K562 (cell line): ENCODE data around the gene TENM3. TPM values are rescaled to one million over a fixed set of nuclear protein-coding genes. Genes with fewer than 3 reads are reported as not detected.

ENCODE experiments used
- ATAC-seq: fragments of 200-7000 bp; cut with Tn5 transposase; 3 replicates; pipeline ENCODE4 v1.9.1; 2020; ENCODE audit warnings: moderate library complexity
- BruUV-seq: library from RNA; stranded (reverse); fragments of 400-500 nt; replicated peaks from 2 replicates; lab custom pipeline; 2021; lab: Mats Ljungman, UMichigan
- CTCF ChIA-PET: fragments of 300-600 bp; formaldehyde crosslinking; extraction: SDS; loops from one replicate; lab custom pipeline; 2021; ENCODE audit warnings: low intra/inter-chr PET ratio; lab: Yijun Ruan, JAX
- POLR2A ChIA-PET: fragments of 300-600, 350-650 bp; sonication (Branson Sonifier 250); formaldehyde crosslinking; extraction: SDS; loops from one replicate; lab custom pipeline; 2021; ENCODE audit warnings: antibody characterized with exemption, inconsistent platforms; lab: Yijun Ruan, JAX
- DNase-seq, 4 experiments: peaks; one replicate each; pipeline versions ENCODE4 v3.0.0 to v3.0.0-alpha.2; 2011 to 2018; ENCODE audit warnings: low spot score in 3 of 4, mixed read lengths in 3 of 4; ENCODE audit errors: extremely low read depth in 1 of 4
- FAIRE-seq: peaks from 2 replicates; lab custom pipeline; 2011; peaks lifted over from hg19 to GRCh38; lab: Jason Lieb, UNC
- H2AFZ ChIP-seq: 2 replicates; pipeline ENCODE4 v1.6.0; 2011; ENCODE audit warnings: low read depth, low read length, control low read depth, inconsistent platforms
- H3K27ac ChIP-seq: fragments of 200-600 bp; 3 replicates; pipeline ENCODE4 v1.8.0; 2011; ENCODE audit warnings: low read depth, mild to moderate bottlenecking, control low read depth, inconsistent platforms, low read length, moderate library complexity, mixed read lengths; ENCODE audit errors: extremely low read depth
- H3K27me3 ChIP-seq, 2 experiments: fragments of 300-600 bp in 1 of 2; 2 replicates in 1 of 2; 3 replicates in 1 of 2; pipeline versions ENCODE4 v1.6.0 to v1.8.0; 2011; ENCODE audit warnings: inconsistent platforms in 2 of 2, low read length in 2 of 2, mild to moderate bottlenecking in 1 of 2, mixed read lengths in 1 of 2, moderate library complexity in 1 of 2; ENCODE audit not compliant: control insufficient read depth in 2 of 2, insufficient read depth in 2 of 2
- H3K36me3 ChIP-seq: fragments of 300-600 bp; 3 replicates; pipeline ENCODE4 v1.8.0; 2011; ENCODE audit warnings: mild to moderate bottlenecking, low read length, inconsistent platforms; ENCODE audit not compliant: control insufficient read depth, insufficient read depth
- H3K4me1 ChIP-seq, 2 experiments: fragments of 200-600 bp in 1 of 2; replicated peaks in 1 of 2; 2 replicates in 1 of 2; 3 replicates in 1 of 2; pipeline versions ENCODE4 v1.5.1 to v1.8.0; 2011; ENCODE audit warnings: inconsistent platforms in 2 of 2, low read length in 2 of 2, mild to moderate bottlenecking in 1 of 2, mixed read lengths in 1 of 2, moderate library complexity in 1 of 2; ENCODE audit not compliant: control insufficient read depth in 2 of 2, insufficient read depth in 2 of 2
- H3K4me2 ChIP-seq: 2 replicates; pipeline ENCODE4 v1.6.1; 2011; ENCODE audit warnings: low read length, control low read depth, inconsistent platforms, mixed read lengths; ENCODE audit not compliant: insufficient read depth
- H3K4me3 ChIP-seq: fragments of 200-600 bp; sonication (generic), shearing (Covaris generic); 2 replicates; pipeline ENCODE4 v1.5.1; 2016; ENCODE audit warnings: control low read depth, inconsistent platforms
- H3K79me2 ChIP-seq: fragments of 200-600 bp; 3 replicates; pipeline ENCODE4 v1.8.0; 2011; ENCODE audit warnings: low read length, inconsistent platforms; ENCODE audit not compliant: control insufficient read depth, insufficient read depth
- H3K9ac ChIP-seq, 2 experiments: 2 replicates each; pipeline versions ENCODE4 v1.6.0 to v1.6.1; 2011; ENCODE audit warnings: low read depth in 2 of 2, low read length in 2 of 2, control low read depth in 1 of 2, inconsistent platforms in 1 of 2, mild to moderate bottlenecking in 1 of 2, mixed read lengths in 1 of 2; ENCODE audit not compliant: insufficient read depth in 1 of 2
- H3K9me1 ChIP-seq: one replicate; pipeline ENCODE4 v1.6.0; 2011; ENCODE audit warnings: inconsistent platforms, mild to moderate bottlenecking, low read length, moderate library complexity; ENCODE audit not compliant: control insufficient read depth, insufficient read depth
- H3K9me3 ChIP-seq: replicated peaks from 2 replicates; pipeline ENCODE4 v1.5.1; 2011; ENCODE audit warnings: low read depth, low read length, inconsistent platforms; ENCODE audit not compliant: control insufficient read depth, insufficient read depth
- H4K20me1 ChIP-seq: replicated peaks from 2 replicates; pipeline ENCODE4 v1.6.1; 2011; ENCODE audit warnings: low read length, inconsistent platforms, mixed read lengths; ENCODE audit not compliant: control insufficient read depth, insufficient read depth
- CBFA2T3 ChIP-seq: fragments of 450-650 bp; IDR thresholded peaks from 2 replicates; pipeline ENCODE4 v1.6.1; 2017
- COPS2 ChIP-seq: fragments of 450-650 bp; conservative IDR thresholded peaks from 2 replicates; pipeline ENCODE4 v1.6.1; 2016; ENCODE audit warnings: mild to moderate bottlenecking, moderate library complexity
- CTBP1 ChIP-seq: fragments of 450-650 bp; IDR thresholded peaks from 2 replicates; pipeline ENCODE4 v1.6.1; 2016; ENCODE audit warnings: borderline replicate concordance
- E4F1 ChIP-seq: fragments of 250-450 bp; sonication (Bioruptor Pico); IDR thresholded peaks from 2 replicates; pipeline ENCODE4 v1.5.0; 2021; ENCODE audit warnings: mild to moderate bottlenecking, borderline replicate concordance
- ELK1 ChIP-seq: sonication (generic); formaldehyde crosslinking; IDR thresholded peaks from 2 replicates; pipeline ENCODE4 v1.8.1; 2022; ENCODE audit warnings: missing genetic modification reagents
- GTF3C2 ChIP-seq: IDR thresholded peaks from 3 replicates; pipeline ENCODE4 v1.6.1; 2011; ENCODE audit warnings: borderline replicate concordance, mild to moderate bottlenecking, moderate library complexity; ENCODE audit not compliant: insufficient read length; ENCODE audit errors: extremely low read depth
- NFRKB ChIP-seq: fragments of 450-650 bp; IDR thresholded peaks from 2 replicates; pipeline ENCODE4 v1.6.1; 2016; ENCODE audit warnings: low read depth
- OTX1 ChIP-seq: fragments of 450-650 bp; formaldehyde crosslinking; IDR thresholded peaks from 2 replicates; pipeline ENCODE4 v1.4.0; 2022; ENCODE audit warnings: mild to moderate bottlenecking
- SMARCA5 ChIP-seq: fragments of 450-650 bp; IDR thresholded peaks from 2 replicates; pipeline ENCODE4 v1.6.1; 2016
- SOX6 ChIP-seq: fragments of 450-650 bp; IDR thresholded peaks from 2 replicates; pipeline ENCODE4 v1.6.1; 2014; ENCODE audit warnings: mild to moderate bottlenecking
- U2AF2 ChIP-seq: fragments of 200-400 bp; formaldehyde crosslinking; optimal IDR thresholded peaks from 2 replicates; pipeline ENCODE3; 2017; ENCODE audit warnings: low read depth, mild to moderate bottlenecking, low read length
- ZFP36 ChIP-seq: fragments of 150-350 bp; IDR thresholded peaks from 2 replicates; pipeline ENCODE4 v1.6.1; 2018; ENCODE audit warnings: low read length, low read depth; ENCODE audit not compliant: partially characterized antibody
- ZNF395 ChIP-seq: fragments of 200-800 bp; sonication (Bioruptor generic); IDR thresholded peaks from 2 replicates; pipeline ENCODE4 v1.6.1; 2017; ENCODE audit warnings: missing genetic modification characterization, missing compliant biosample characterization
- ZNF584 ChIP-seq: fragments of 200-800 bp; sonication (Bioruptor generic); IDR thresholded peaks from 2 replicates; pipeline ENCODE4 v1.6.1; 2016; ENCODE audit warnings: low read depth, mild to moderate bottlenecking, missing genetic modification characterization, missing compliant biosample characterization
- ZNF830 ChIP-seq: fragments of 250-450 bp; sonication (Bioruptor Pico); IDR thresholded peaks from 2 replicates; pipeline ENCODE4 v1.5.0; 2021; ENCODE audit warnings: mild to moderate bottlenecking
- WGBS: fragments of 100-300 bp; shearing (Covaris generic); methylation state at CpG from one replicate; pipeline ENCODE4 v1.1.6; 2016; ENCODE audit warnings: low coverage, mixed read lengths; ENCODE audit not compliant: insufficient coverage; ENCODE audit errors: missing lambda C conversion rate; 5-methylcytosine and 5-hydroxymethylcytosine counted together
- in situ Hi-C: fragments of 300-500 bp; cut with MboI; formaldehyde crosslinking; loops from 4 replicates; pipeline ENCODE4 v1.15.0; 2018; ENCODE audit warnings: inconsistent platforms, mixed read lengths
- intact Hi-C: fragments of 100-400 bp; cut with micrococcal nuclease; formaldehyde crosslinking; loops from 2 replicates; pipeline ENCODE4 v1.14.2; 2022
- polyA plus RNA-seq, 8 experiments: library from polyadenylated mRNA; depleted of rRNA in 4 of 8; stranded (reverse) in 5 of 8; unstranded in 3 of 8; fragments of >200 nt; fragmentation: Nextera tagmentation in 2 of 8; fragmentation: Illumina TruSeq in 1 of 8; extraction: Ambion mirVana in 2 of 8; extraction: Trizol in 1 of 8; gene quantifications; 2 replicates each; pipeline versions ENCODE4 v1.2.1 to v1.2.3, GENCODE V29; 2011 to 2014; ENCODE audit warnings: inconsistent platforms in 1 of 8, missing spikeins in 1 of 8
- total RNA-seq, 7 experiments: library from RNA; depleted of rRNA in 6 of 7; stranded (reverse); fragments of >200 nt in 6 of 7; fragmentation: Illumina TruSeq in 2 of 7; extraction: Trizol in 2 of 7; gene quantifications; 2 replicates each; pipeline versions ENCODE4 v1.2.1 to v1.2.3, GENCODE V29; 2011 to 2021; ENCODE audit warnings: low replicate concordance in 1 of 7

TENM3 gene
- total and polyA plus RNA-seq, 9 of the 15 experiments (the other 6 are each of a cell fraction or from before 2014, with no cell fraction given): 0.01 to 0.02 TPM; not detected in 7

GRCh38 chr4:182205306-182205705 lies 37.9 kb upstream of the TENM3 start:
- Histone ChIP-seq H3K4me1 (no peaks in the 10 kb centered on the region), H3K36me3 (no peaks in the 10 kb centered on the region), H3K4me2 (no peak overlapping the region), H3K9ac (no peak overlapping the region), H3K4me3 (no peak overlapping the region), H3K27ac (no peak overlapping the region), H3K79me2 (no peaks in the 10 kb centered on the region), H2AFZ (no peak overlapping the region), H3K9me3 (no peaks in the 10 kb centered on the region), H4K20me1 (no peaks in the 10 kb centered on the region), H3K27me3 (peaks cover 2 to 9% of the 10 kb centered on the region in 2 experiments; a peak in 2 of 5 replicates), H3K9me1 (no peaks in the 10 kb centered on the region)
- in situ Hi-C loops: no loop called here
- no TSS peak for BruUV-seq
- no peak for ATAC-seq
- intact Hi-C loops: no loop called here
- CTCF ChIA-PET: no interaction called here
- FAIRE-seq: no peak
- 2% methylated on average over 9 of the region's 9 CpGs for WGBS
- POLR2A ChIA-PET: interaction anchor here (0.8 kb wide), 1 partner anchor 10 kb away, joined by 3 read pairs; no protein-coding TSS in a partner anchor
- TF ChIP-seq GTF3C2 (no peak), CBFA2T3 (no peak), ZFP36 (no peak), SMARCA5 (no peak), ZNF830 (CRISPR knock-in tag) (no peak), COPS2 (no peak), ZNF395 (no peak), ELK1 (CRISPR knock-in tag) (no peak), OTX1 (CRISPR knock-in tag) (no peak), ZNF584 (CRISPR knock-in tag) (no peak), SOX6 (no peak), NFRKB (no peak), CTBP1 (no peak), U2AF2 (no peak), E4F1 (CRISPR knock-in tag) (no peak)
- DNase-seq: no peak
